Stimulated activated CD4-positive, alpha-beta T cell treated with anti-CD3 and anti-CD28 coated beads, TNF-alpha, amount 100 ng/mL, for 24 hours (primary cell): Measurements from ENCODE around the gene NTM.

ENCODE experiments used
- DNase-seq, 3 experiments: peaks; one replicate each; pipeline ENCODE4 v3.0.0-alpha.2; 2020; ENCODE audit warnings: low read depth in 3 of 3

Gene NTM

DNA sequence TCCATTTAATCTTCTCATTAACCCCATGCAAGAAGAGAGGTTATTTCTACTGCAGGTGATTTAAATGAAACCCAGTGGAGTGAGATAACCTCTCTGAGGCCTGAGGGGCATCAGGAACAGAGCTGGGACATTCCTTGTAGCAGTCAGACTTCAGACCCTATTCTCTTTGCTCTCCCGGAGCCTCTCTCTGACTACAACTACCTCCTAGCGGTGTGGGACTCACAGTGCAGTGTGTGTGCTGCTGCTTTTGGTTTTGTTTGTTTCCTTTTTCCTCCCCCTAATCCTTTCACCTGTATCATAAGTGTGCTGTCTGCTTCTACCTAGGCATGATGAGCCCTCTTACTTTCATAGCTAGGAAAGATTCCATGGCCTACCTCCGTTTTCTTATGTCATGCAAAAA is 769.6 kb downstream of the NTM start:
- no peak for DNase-seq

DNA sequence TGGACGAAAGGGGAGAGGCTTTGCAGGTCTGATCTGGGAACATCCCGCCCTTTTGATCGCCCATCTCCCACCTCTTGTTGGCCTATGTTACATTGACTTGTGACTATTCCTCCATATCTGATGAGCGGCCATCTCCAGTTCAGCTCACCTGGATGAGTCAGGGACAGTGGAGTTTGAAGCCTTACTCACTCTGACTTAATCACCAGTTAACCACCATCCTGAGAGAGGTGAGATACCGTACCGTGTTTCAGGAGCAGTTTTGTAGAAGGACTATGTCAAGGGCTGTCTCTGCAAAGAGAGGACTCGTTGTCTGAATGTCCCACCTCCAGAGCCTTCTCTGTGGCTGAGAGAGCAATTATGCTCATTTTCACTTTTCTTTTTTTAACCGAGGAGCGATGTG is 771.7 kb downstream of the NTM start:
- no peak for DNase-seq

DNA sequence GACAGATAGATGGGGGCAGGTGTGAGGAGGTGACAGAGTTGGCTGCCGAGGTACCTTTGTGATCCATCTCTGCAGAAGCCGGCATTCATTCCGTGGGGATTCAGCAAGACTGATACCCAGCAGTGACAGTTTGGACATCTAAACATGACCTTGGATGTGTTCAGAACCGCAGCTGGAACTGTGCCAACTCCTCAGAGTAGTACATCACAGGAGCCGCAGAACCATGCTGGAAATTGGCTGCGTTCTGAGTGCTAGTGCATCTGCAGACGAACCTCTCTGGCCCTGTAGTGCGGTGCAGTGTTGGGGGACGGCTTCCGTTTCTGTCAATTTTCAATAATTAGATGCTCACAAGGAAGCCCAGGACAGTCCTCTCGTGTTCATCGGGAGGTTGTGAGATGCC is 772.1 kb downstream of the NTM start:
- no peak for DNase-seq

DNA sequence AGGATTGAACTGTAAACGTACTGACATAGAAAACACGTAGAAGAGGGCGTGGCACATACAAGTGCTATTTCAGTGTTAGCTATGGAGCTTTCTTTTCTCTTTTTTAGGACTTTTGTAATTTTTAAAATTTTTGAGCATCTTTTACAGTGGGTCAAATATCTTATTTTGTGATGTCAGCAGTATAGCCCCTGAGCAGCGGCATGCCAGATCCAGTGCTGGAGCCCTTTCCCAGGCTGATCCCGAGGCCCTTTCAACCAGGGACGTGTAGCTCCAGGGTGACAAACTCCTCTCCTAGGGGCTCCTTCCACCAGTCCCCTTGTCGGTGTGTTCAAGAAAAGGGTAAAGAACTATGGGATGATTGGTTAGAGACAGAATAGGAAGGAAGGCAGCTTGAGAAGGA is 777.0 kb downstream of the NTM start:
- no peak for DNase-seq

DNA sequence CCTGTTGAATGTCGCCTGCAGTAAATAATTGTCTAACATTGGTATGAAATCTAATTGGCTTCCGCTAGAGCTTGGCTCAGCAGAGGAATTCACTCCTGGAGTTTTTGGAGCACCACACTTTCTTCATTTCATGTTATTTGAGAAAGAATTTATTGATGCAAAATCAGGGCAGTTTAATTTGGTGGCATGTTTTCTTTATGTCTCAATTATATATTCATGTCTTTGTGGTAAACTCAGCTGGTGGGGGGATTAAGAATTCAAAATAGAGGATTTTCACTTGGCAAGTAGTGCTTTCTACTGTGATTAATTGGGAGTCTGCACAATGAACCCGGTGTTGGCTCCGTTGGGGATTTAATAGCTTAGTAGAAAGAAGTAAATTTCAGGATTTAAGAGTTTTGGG is 784.4 kb downstream of the NTM start:
- DNase-seq = no peak

DNA sequence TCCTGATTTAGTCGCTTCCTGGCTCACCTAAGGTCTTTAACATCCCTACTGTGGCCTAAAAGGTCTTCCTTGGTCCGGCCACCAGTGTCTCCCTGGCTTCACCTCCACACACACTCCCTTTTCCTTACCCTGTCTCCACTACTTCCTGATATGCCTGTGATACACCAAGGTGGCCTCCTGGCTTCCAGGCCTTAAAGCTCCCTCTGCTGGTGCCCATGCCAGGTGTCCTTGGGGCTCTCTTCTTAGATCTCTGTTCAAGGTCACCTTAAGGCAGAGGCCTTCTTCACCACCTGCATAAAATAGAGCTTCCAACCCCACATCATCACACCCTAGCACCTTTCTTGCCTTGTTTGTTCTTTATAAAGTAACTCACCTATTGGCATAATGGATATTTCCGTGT is 787.7 kb downstream of the NTM start:
- DNase-seq = no peak

DNA sequence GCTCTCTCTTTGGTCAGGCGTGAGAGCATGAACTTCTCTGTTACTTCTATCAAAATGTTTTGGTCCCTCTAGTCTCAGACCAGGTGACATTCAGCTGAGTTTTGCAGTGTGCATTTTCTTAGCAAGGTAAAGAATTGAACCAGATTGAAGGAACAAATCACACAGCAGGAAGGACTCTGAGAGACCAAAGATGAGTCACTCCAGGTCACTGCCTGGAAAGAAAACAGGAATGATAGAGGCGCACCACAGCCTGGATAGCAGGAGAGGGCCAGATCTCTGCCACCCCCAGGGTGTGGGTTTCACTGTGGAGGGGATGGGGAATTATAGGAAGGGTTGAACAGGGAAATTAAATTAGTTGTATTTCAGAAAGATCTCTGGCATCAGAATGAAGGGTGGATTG is 788.3 kb downstream of the NTM start:
- no peak for DNase-seq

DNA sequence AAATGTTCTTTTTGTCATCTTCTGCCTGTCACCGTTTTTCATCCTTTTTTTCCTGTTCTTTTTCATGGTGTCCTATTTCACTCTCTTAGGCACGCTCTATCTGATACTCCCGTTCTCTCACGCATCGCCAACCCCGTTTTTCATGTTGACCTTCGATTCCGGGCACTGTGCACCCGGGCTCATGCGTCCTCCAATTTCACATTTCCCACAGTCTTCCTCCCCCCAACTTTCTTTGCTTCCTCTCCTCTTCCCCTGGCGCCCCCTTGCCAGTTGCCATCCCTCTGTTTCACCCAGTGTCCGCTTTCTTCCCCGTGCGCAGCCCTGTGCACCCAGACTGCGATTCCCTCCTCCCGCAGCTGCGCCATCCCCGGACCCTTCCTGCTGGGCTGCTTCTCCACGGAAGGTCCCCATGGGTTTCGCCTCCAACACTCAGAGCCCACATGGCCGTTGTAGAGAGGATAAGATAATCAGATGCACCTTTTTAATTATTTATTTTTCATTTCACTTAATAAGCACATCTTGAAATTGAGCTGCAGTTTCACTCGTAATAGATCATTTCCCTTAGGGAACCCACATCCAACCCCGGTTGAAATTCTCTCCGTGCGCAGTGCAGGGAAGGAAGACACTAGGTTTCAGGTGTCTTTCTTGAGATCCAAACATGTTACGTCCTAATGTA is 791.1 kb downstream of the NTM start:
- DNase-seq = no peak

DNA sequence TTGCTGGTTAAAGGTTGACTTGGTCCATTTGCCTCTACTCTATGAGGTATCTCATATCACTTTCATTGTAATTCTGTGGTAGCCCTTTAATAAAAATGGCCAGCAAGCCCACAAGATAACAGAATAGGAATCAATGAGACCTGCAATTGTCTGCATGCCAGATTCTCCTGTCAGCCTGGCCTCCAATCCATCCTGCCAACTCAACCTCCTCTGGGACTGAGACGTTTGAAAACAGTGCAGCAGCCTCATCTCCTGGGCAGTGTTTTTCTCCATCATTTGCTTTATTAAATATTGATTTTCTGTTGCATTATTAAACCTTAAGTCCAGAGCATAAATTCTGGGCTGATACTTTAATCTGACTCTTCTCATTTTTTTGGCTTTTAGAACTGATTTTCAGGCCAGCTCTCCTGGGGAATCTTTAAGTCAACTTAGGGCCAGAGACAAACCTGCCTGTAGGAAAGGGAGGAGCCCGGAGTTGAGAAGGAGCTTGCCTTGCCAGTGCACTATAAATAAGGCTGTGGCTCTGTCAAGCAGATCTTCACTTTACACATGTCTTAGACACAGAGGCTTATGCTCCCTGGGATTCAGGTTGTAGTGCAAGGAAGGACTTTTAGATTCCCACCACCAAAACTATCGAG is 798.0 kb downstream of the NTM start:
- no peak for DNase-seq

DNA sequence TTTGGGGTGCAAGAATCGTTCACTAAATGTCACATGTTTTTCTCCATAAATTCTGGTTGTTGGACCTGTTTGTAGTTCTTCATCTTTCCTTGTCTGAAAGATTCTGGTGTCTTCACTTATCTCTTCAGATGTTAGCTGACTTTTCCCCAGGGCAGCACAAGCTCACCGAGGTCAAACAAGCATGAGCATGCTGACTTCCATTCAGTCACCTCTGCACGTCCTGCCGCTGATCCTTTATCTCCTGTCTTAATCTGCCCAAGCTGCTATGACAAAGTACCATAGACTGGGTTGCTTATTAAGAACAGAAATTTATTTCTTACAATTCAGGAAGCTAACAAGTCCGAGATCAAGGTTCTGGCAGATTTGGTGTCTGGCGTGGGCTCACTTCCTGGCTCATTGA is 800.6 kb downstream of the NTM start:
- DNase-seq = no peak

DNA sequence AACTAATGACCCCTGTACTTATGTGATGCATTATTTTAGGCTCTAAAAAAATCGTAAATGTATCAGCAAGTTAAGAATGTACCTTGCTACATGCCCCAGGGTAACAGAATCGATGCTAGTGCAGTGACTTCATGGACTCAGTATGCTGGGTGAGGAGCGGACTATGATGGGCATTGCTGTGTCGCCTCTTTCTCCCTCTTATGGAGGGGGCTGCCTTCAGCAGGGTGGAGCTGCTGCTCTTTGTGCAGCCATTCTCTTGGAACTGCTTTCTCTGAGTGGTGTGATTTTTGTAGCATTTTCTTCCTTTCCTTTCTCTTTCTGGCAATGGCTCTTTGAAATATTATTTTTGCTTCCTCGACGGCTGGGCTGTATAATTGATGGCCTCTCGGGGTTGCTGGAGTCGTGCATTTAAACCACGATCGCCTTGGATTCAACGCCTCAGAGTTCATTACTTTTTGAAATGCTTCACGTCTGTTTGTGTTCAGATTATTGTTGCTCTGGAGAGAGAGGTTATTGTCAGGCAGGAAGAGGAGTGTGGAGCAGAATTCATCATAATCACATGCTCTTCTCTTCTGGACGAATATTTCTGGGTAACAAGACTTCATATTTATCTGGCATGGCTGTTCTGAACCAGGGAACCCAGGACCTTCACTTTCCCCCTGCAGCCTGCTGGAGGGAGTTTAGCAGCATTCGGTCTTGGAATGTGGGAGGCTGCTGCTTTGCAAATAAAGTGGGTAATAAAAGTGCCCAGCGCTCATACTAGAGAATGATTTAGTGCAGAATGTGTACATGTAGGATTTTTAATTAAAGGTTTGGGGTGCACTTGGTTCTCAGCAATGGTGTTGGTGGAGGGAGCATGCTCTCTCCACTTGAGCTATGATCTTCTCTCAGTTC is 804.2 kb downstream of the NTM start:
- DNase-seq = no peak

DNA sequence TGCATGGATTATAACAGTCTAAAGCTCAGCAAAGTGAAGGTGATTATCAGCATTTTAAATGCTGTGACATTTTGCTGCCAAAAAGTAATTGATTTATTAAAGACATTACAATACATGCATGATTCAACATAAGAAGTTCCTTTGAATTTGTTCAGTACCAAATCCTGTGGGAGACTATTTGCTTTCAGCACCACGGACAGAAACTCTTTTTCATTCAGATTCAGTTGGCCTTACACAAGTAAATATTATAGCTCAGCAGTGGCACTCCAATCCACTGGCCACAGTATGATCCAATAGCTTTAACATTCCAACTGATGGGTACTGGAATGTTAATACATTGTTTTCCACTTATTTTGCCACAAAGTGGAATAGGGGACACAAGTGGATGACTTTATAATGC is 806.7 kb downstream of the NTM start:
- DNase-seq = no peak

DNA sequence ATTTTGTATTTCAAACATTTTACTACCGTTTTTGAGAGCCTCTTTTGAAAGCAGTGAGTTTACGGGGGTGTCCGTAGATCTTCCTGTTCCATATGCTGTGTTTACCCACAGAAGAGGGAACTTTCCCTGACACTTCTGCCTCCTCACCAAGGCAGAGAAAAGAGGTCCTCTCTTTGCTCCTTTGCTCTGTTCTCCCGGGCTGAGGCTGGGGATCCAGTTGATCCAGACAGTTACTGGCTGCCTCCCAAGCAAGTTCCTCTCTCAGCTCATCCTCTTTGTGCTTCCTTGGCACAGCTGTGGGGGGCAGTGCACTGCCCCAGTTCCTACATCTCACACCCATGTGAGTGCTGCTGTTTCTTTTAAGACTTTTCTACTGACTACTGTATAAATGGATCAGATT is 813.7 kb downstream of the NTM start:
- no peak for DNase-seq

DNA sequence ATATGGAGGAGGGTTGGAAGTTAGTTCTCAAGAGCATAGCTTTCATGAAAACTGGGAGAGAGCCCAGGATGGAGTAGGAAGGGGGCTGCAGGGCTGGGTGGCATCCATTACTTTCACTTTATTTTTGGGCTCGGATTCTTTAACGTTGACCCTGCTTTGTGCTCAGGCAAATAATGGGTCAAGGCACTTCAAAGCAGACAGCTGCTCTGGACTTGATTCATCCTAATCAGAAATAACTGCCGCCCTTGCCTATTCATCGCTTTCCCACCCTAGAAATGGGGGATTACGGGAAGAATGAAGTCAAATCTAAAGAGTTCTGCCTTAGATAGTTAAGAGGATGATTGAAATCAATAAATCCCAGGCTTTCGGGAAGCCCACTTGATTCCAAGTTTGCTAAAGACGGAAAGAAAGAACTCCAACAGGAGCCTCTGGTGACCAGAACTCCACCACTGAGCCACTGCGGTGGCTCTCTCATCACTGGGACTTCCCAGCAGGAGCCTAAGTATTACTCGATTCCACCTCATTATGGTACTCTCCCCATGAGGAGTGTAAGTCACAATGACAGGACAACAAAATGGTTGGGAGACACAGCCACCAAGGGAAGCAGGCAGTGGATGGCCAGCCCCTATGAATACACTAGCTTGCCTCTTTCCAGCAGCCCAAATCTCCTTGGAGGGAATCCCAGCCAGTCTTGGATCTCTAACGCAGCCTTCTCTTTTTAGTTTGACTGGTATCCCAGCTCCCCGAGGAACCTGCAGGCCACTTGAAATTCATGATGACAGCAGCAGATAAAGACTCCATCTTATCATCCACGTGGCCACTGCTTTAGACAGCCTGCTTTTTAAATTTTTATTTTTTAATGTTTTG is 815.5 kb downstream of the NTM start:
- DNase-seq = no peak

DNA sequence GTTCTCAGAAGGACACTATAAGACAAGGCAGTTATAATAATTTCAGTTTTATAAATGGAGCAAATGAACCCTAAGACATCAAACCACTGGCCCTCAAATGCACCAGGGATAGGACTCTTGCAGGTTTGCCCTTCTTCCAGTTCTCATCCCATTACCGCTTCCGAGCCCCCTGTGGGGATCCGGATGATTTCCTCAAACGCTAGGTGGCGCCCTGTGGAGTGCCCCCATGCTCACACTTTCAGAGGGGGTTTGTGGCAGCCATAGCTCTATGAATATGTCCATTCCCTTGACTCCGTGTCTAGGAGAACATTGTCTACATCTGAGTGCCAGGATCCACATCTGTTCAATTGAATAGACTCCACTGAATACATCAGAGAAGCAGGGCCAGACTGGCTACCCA is 816.3 kb downstream of the NTM start:
- no peak for DNase-seq

DNA sequence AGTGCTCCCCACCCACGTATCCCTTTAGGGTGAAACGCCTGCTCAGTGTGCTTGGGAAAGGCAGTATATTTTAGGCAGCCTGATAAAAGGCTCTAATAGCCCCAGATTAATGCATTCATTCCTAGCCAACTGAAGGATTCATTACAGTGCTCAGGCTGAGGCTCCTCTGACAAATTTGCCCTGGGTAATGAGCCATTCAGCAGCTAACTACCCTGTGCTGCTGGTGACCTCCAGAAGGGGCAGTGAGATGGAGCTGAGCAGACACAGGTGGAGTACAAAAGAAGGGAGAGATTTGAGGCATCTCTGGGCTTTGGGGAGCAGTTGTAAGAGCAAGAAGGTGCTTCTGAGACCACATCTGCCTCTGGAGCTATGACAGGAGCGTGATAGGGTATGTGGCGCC is 817.0 kb downstream of the NTM start:
- no peak for DNase-seq

DNA sequence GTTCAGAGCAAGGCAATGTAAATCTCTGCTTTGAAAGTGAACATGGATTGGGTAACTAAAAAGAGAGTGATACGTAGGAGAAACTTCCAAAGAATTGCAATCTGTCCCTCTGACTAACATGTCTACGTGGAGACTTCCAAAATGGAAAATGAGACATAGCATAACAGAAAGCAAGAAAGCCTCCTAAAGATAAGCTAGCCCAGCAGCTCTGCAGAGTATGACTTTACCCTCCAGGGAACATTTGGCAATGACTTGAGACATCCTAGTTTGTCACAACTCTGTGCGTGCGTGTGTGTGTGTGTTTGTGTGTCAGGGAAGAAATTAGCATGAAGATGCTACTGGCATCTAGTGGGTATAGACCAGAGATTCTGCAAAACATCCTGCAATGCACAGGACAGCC is 817.4 kb downstream of the NTM start:
- DNase-seq = no peak

DNA sequence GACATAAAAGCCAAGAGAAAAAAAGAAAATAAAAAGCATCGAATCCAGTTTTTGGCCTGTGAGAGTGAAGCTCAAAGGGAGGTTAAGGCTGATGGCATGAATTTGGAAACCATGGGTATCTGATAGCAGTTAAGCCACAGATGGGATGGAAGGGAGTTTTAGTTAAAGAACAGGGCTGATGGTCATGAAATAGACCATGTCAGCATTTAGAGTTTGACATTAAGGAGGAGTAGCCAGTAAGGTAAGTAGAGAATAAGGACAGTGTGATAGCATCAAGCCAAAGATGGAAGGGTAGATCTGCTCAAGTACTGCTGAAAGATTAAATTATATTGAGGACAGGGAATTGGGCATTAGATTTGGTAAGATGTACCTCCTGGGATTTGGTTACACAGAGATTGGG is 826.5 kb downstream of the NTM start:
- DNase-seq = no peak

DNA sequence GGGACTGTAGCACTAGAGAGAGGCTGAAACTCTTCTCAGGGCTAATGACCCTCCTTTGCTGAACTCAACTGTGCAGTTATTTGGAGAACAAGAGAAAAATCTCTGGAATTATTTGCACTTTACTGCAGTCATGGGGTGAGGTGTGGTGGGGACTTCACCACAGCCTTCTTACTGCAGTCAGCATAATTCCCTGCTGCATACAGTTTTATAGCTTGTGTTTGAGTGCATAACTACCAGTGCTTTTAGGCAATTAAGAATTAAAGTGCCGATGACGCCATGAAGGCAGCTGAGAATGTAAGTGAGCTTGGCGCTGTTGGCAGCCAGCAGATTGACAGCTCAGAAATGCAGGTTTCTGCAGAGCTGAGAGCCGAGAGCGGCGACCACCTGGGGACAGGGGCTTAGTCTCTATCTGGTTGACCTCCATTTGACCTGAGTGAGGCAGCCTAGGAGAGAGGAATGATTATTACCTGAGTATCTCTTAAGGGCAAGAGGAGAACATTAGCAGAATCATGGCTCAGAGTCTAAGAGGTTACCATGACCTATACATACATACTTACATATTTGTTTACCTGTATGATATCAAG is 830.0 kb downstream of the NTM start:
- no peak for DNase-seq

DNA sequence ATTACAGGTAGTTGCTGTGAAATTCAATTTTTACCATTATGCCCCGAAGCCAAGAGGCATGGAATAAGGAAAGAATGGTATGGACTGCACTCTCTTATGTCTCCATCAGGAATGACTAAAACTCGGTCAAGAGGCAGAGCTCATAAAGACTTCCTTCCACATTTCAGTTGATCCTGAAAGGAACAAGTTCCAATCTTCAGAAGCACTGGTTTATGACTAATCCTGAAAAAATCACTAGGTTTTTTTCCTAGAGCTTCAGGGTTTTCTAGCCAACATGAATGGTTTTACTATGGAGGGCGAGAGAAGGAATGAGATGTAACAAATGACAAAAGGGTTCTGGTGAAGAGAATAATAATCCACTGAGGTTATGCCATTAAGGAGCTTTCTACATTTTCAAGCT is 832.2 kb downstream of the NTM start:
- no peak for DNase-seq

DNA sequence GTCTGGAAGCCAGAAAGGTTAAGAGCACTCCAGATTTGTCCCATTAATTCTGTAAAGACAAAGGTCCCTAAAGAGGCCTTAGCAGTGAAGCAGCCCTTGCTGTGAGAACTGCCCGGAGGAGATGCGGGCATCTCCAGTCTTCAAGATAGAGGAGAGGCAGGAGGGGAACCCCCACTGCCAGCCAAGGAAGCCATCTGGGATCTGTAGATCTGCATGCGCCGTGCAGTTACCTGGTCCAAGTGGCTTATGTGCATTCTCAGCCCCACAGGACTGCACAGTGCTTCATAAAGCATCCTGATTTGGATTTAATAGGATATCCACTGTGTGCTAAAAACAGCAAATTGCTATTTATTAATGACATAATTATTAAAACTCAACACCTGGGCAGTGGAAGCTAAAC is 834.6 kb downstream of the NTM start:
- DNase-seq = no peak

DNA sequence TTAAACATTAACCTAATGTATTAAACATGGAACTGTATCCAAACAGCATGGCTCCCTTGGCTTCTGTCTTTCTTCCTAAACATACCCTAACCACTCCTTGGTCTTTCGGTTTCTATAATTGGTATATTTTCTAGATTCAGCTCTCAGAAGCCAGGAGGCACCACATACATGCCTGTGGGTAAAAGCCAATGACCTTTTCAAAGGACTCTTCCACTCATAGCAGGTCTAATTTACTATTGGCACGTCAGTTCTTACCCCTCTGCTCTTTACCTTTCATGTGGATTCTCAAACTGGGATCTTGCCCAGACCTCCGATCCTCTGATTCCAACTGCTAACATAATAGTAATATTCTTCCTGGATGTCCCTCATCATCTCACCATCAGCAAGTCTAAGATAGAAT is 835.1 kb downstream of the NTM start:
- DNase-seq = no peak
